Activated CD8-positive, alpha-beta memory T cell treated with anti-CD3 and anti-CD28 coated beads, Interleukin-2, amount 50 U/mL, for 4 hours (primary cell): ENCODE measurements around the gene MPEG1.

ENCODE experiments used
- DNase-seq: peaks from one replicate; pipeline ENCODE4 v3.0.0-alpha.2; 2020

The MPEG1 gene

GRCh38 chr11:59218319-59218718, 5.6 kb upstream of the MPEG1 start:
- no peak for DNase-seq

- DNase-seq = no peak
Measured at GRCh38 chr11:59216641-59217564, 4.2 kb upstream of the MPEG1 start.

GRCh38 chr11:59214141-59214893, 1.6 kb upstream of the MPEG1 start:
- DNase-seq = no peak

GRCh38 chr11:59212222-59212621, 505 bp downstream of the MPEG1 start:
- no peak for DNase-seq

- no peak for DNase-seq
Measured at GRCh38 chr11:59208956-59209355, 3.8 kb downstream of the MPEG1 start.

- peak; percentile 24 for DNase-seq
Measured at GRCh38 chr11:59207988-59208451, 4.7 kb downstream of the MPEG1 start.

GRCh38 chr11:59206635-59207034, 6.1 kb downstream of the MPEG1 start:
- DNase-seq = no peak

GRCh38 chr11:59205648-59206047, 7.1 kb downstream of the MPEG1 start:
- no peak for DNase-seq

GRCh38 chr11:59204746-59205145, 8.0 kb downstream of the MPEG1 start:
- no peak for DNase-seq

GRCh38 chr11:59201353-59201752, 11.4 kb downstream of the MPEG1 start:
- DNase-seq = no peak

- no peak for DNase-seq
Measured at GRCh38 chr11:59200423-59200746, 12.3 kb downstream of the MPEG1 start.

GRCh38 chr11:59199546-59200422, 12.9 kb downstream of the MPEG1 start:
- DNase-seq = no peak

- DNase-seq = no peak
Measured at GRCh38 chr11:59198726-59199125, 14.0 kb downstream of the MPEG1 start.

GRCh38 chr11:59197991-59198390, 14.7 kb downstream of the MPEG1 start:
- DNase-seq = no peak

- no peak for DNase-seq
Measured at GRCh38 chr11:59196777-59197176, 15.9 kb downstream of the MPEG1 start.

GRCh38 chr11:59195586-59195985, 17.1 kb downstream of the MPEG1 start:
- DNase-seq = no peak

- DNase-seq = no peak
Measured at GRCh38 chr11:59193587-59194130, 19.1 kb downstream of the MPEG1 start.

GRCh38 chr11:59192446-59193020, 20.2 kb downstream of the MPEG1 start:
- no peak for DNase-seq

GRCh38 chr11:59191890-59192289, 20.8 kb downstream of the MPEG1 start:
- DNase-seq = no peak

- DNase-seq = no peak
Measured at GRCh38 chr11:59191095-59191494, 21.6 kb downstream of the MPEG1 start.

GRCh38 chr11:59189986-59190385, 22.7 kb downstream of the MPEG1 start:
- no peak for DNase-seq

GRCh38 chr11:59188954-59189353, 23.8 kb downstream of the MPEG1 start:
- no peak for DNase-seq
